Measurements from ENCODE around the gene ZNF544. TPM values are rescaled to one million over a fixed set of nuclear protein-coding genes. Genes with fewer than 3 reads are reported as not detected.

ZNF544 gene
- total RNA-seq, 2 donors from 2014 or later, result 38.6 to 46.6 TPM

GRCh38 chr19:58262922-58263296 is 34.2 kb downstream of the ZNF544 start:
- Mint-ChIP-seq H3K36me3 (ENCODE audit: insufficient read depth in 2 of 2) (peaks cover 47 to 79% of the 10 kb centered on the region in 2 donors), H3K27ac (no peak overlapping the region), H3K9me3 (peaks cover 12 to 33% of the 10 kb centered on the region in 2 donors), H3K4me3 (no peak overlapping the region), H3K4me1 (ENCODE audit: low read depth) (no peaks in the 10 kb centered on the region), H3K27me3 (ENCODE audit: low read depth) (no peaks in the 10 kb centered on the region)
- ATAC-seq (replicated peaks in 1 of 2) (no peak), DNase-seq (no peak)

- ATAC-seq (replicated peaks in 1 of 2), result no peak
- H3K36me3 Mint-ChIP-seq (ENCODE audit: insufficient read depth in 2 of 2), result peaks cover 38 to 71% of the 10 kb centered on the region in 2 donors
These were observed 36.4 kb downstream of the ZNF544 start for GRCh38 chr19:58265100-58265499.

GRCh38 chr19:58268344-58268743 is 39.6 kb downstream of the ZNF544 start:
- H3K9me3 Mint-ChIP-seq, result peaks cover 6 to 13% of the 10 kb centered on the region in 2 donors

More at GRCh38 chr19:58265100-58265499, 36.4 kb downstream of the ZNF544 start:
- H3K9me3 Mint-ChIP-seq, result peaks cover 8 to 22% of the 10 kb centered on the region in 2 donors
- no peak for DNase-seq
- no peak overlapping the region for H3K27ac Mint-ChIP-seq
- no peaks in the 10 kb centered on the region for H3K4me1 Mint-ChIP-seq (ENCODE audit: low read depth)
- no peaks in the 10 kb centered on the region for H3K27me3 Mint-ChIP-seq (ENCODE audit: low read depth)
- no peak overlapping the region for H3K4me3 Mint-ChIP-seq

GRCh38 chr19:58274771-58275201 is 46.1 kb downstream of the ZNF544 start:
- Mint-ChIP-seq H3K4me1 (ENCODE audit: low read depth) (peaks cover 12% of the 10 kb centered on the region), H3K9me3 (peaks cover 8 to 15% of the 10 kb centered on the region in 2 donors), H3K36me3 (ENCODE audit: insufficient read depth in 2 of 2) (peaks cover 28 to 61% of the 10 kb centered on the region in 2 donors), H3K27me3 (ENCODE audit: low read depth) (no peaks in the 10 kb centered on the region), H3K4me3 (no peak overlapping the region), H3K27ac (no peak overlapping the region)
- no peak for ATAC-seq (replicated peaks in 1 of 2)
- no peak for DNase-seq

More at GRCh38 chr19:58268344-58268743, 39.6 kb downstream of the ZNF544 start:
- ATAC-seq (replicated peaks in 1 of 2) (no peak), DNase-seq (no peak)
- Mint-ChIP-seq H3K36me3 (ENCODE audit: insufficient read depth in 2 of 2) (peaks cover 27 to 68% of the 10 kb centered on the region in 2 donors), H3K27ac (no peak overlapping the region), H3K4me1 (ENCODE audit: low read depth) (no peaks in the 10 kb centered on the region), H3K4me3 (no peak overlapping the region), H3K27me3 (ENCODE audit: low read depth) (no peaks in the 10 kb centered on the region)

GRCh38 chr19:58275564-58275963 is 46.9 kb downstream of the ZNF544 start:
- Mint-ChIP-seq H3K4me3 (no peak overlapping the region), H3K27ac (no peak overlapping the region), H3K9me3 (peaks cover 6 to 13% of the 10 kb centered on the region in 2 donors), H3K27me3 (ENCODE audit: low read depth) (no peaks in the 10 kb centered on the region), H3K4me1 (ENCODE audit: low read depth) (peaks cover 20% of the 10 kb centered on the region), H3K36me3 (ENCODE audit: insufficient read depth in 2 of 2) (peaks cover 24 to 57% of the 10 kb centered on the region in 2 donors)
- ATAC-seq (replicated peaks in 1 of 2) (no peak), DNase-seq (no peak)

- peak overlapping the region; percentile 18 to 96 for H3K4me3 Mint-ChIP-seq
- H3K9me3 Mint-ChIP-seq, result peaks cover 5 to 6% of the 10 kb centered on the region in 2 donors
- H3K4me1 Mint-ChIP-seq (ENCODE audit: low read depth), result peaks cover 33% of the 10 kb centered on the region
- no peak for ATAC-seq (replicated peaks in 1 of 2)
- DNase-seq, result no peak
- H3K27ac Mint-ChIP-seq, result no peak overlapping the region
- peaks cover 23 to 52% of the 10 kb centered on the region in 2 donors for H3K36me3 Mint-ChIP-seq (ENCODE audit: insufficient read depth in 2 of 2)
- H3K27me3 Mint-ChIP-seq (ENCODE audit: low read depth), result no peaks in the 10 kb centered on the region
These were observed 48.5 kb downstream of the ZNF544 start for GRCh38 chr19:58277197-58277596.

GRCh38 chr19:58277748-58278540 is 49.2 kb downstream of the ZNF544 start:
- Mint-ChIP-seq H3K4me1 (ENCODE audit: low read depth) (peaks cover 33% of the 10 kb centered on the region), H3K27ac (peak overlapping the region; percentile 70), H3K27me3 (ENCODE audit: low read depth) (no peaks in the 10 kb centered on the region), H3K4me3 (peak overlapping the region; percentile 72 to 96), H3K36me3 (ENCODE audit: insufficient read depth in 2 of 2) (peaks cover 20 to 48% of the 10 kb centered on the region in 2 donors), H3K9me3 (peaks cover 5% of the 10 kb centered on the region in 2 donors)
- DNase-seq (no peak), ATAC-seq (replicated peaks in 1 of 2) (peak; percentile 1)

- Mint-ChIP-seq H3K36me3 (ENCODE audit: insufficient read depth in 2 of 2) (peaks cover 20 to 48% of the 10 kb centered on the region in 2 donors), H3K4me1 (ENCODE audit: low read depth) (peaks cover 33% of the 10 kb centered on the region), H3K27ac (peak within 1 kb of the TSS; percentile 71), H3K9me3 (peaks cover 5% of the 10 kb centered on the region in 2 donors), H3K27me3 (ENCODE audit: low read depth) (no peaks in the 10 kb centered on the region), H3K4me3 (peak within 1 kb of the TSS; percentile 72 to 96)
- DNase-seq, result peak; percentile 98 to 99
- ATAC-seq (replicated peaks in 1 of 2), result peak; percentile 94 to 96
These were observed 49.9 kb downstream of the ZNF544 start, which contains the start of gene ZNF8 for GRCh38 chr19:58278541-58279041. TSS of gene ZNF8 (plus strand) at chr19:58278955. CDS start at chr19:58279082, 127 bp downstream.

GRCh38 chr19:58279042-58279924 is 50.6 kb downstream of the ZNF544 start:
- Mint-ChIP-seq H3K36me3 (ENCODE audit: insufficient read depth in 2 of 2) (peaks cover 17 to 47% of the 10 kb centered on the region in 2 donors), H3K4me1 (ENCODE audit: low read depth) (peaks cover 33% of the 10 kb centered on the region), H3K9me3 (peaks cover 3 to 5% of the 10 kb centered on the region in 2 donors), H3K4me3 (peak overlapping the region; percentile 72 to 96), H3K27ac (peak overlapping the region; percentile 71), H3K27me3 (ENCODE audit: low read depth) (no peaks in the 10 kb centered on the region)
- ATAC-seq (replicated peaks in 1 of 2), result peak; percentile 15 to 35
- DNase-seq, result peak; percentile 68 to 70

- H3K27ac Mint-ChIP-seq, result peak overlapping the region; percentile 71
- peaks cover 15 to 45% of the 10 kb centered on the region in 2 donors for H3K36me3 Mint-ChIP-seq (ENCODE audit: insufficient read depth in 2 of 2)
- no peak for ATAC-seq (replicated peaks in 1 of 2)
These were observed 51.2 kb downstream of the ZNF544 start for GRCh38 chr19:58279925-58280316.

GRCh38 chr19:58284199-58284598 is 55.5 kb downstream of the ZNF544 start:
- Mint-ChIP-seq H3K9me3 (no peaks in the 10 kb centered on the region), H3K27me3 (ENCODE audit: low read depth) (no peaks in the 10 kb centered on the region), H3K4me3 (no peak overlapping the region), H3K36me3 (ENCODE audit: insufficient read depth in 2 of 2) (peaks cover 20 to 45% of the 10 kb centered on the region in 2 donors), H3K4me1 (ENCODE audit: low read depth) (peaks cover 27% of the 10 kb centered on the region), H3K27ac (no peak overlapping the region)
- DNase-seq (no peak), ATAC-seq (replicated peaks in 1 of 2) (no peak)

More at GRCh38 chr19:58279925-58280316, 51.2 kb downstream of the ZNF544 start:
- H3K4me1 Mint-ChIP-seq (ENCODE audit: low read depth), result peaks cover 33% of the 10 kb centered on the region
- H3K9me3 Mint-ChIP-seq, result peaks cover 3% of the 10 kb centered on the region in 2 donors
- no peaks in the 10 kb centered on the region for H3K27me3 Mint-ChIP-seq (ENCODE audit: low read depth)
- H3K4me3 Mint-ChIP-seq, result peak overlapping the region; percentile 72 to 96
- DNase-seq, result no peak

- Mint-ChIP-seq H3K36me3 (ENCODE audit: insufficient read depth in 2 of 2) (peaks cover 44 to 73% of the 10 kb centered on the region in 2 donors), H3K27me3 (ENCODE audit: low read depth) (no peaks in the 10 kb centered on the region), H3K9me3 (peaks cover 19 to 22% of the 10 kb centered on the region in 2 donors), H3K27ac (no peak overlapping the region), H3K4me1 (ENCODE audit: low read depth) (no peaks in the 10 kb centered on the region), H3K4me3 (no peak overlapping the region)
- DNase-seq (no peak), ATAC-seq (replicated peaks in 1 of 2) (no peak)
These were observed 63.2 kb downstream of the ZNF544 start for GRCh38 chr19:58291943-58292342.
